ENCODE results near the gene TMEM231. TPM values are rescaled to one million over a fixed set of nuclear protein-coding genes. Genes with fewer than 3 reads are reported as not detected.

The TMEM231 gene
- total RNA-seq, 4 donors from 2014 or later, result 1.2 to 4.2 (median 1.9) TPM

DNA sequence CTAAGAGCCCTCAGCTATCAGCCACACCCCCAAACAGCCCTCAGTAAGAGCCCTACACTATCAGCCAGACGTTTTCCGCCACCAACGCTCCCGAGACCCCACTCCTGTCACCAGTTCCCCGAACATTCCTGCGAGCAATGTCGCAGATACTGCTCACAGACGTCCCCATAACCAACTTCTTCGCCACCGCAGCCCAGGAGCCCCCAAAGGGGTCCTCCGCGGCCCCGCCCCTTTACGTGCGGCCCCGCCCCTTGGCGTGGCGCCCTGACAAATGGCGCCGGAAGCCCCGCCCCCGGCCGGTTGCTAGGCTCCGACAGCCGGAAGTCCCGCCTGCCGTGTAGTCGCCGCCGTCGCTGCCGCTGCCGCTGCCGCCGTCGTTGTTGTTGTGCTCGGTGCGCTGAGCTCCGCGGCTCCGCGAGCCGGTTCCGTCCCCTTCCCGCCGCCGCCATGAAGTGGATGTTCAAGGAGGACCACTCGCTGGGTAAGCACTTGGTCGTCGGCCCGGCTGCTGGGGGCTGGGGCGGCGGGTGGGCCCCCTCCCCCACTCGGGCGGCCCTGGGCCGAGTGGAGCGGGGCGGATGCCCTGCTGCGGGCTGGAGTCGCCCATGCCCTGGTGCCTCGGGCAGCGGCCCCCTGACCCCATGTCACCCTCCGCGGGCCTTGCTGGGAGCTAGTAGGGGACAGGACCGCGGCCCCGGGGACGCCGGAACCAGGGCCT is 10.1 kb upstream of the TMEM231 start, which contains the start of gene GABARAPL2:
Gene GABARAPL2 (plus strand): TSS at position 340 of the 718 bp plus-strand sequence. CDS start 108 bp downstream, at position 448.
- H3K4me3 ChIP-seq, result peak within 1 kb of the TSS; percentile 73 to 87 (median 78)
- H3K36me3 ChIP-seq, result peaks cover 9 to 33% (median 12%) of the 10 kb centered on the region in 3 donors
- H3K9me3 ChIP-seq, result no peaks in the 10 kb centered on the region
- 0% methylated on average over 6 to 23 of the region's 69 CpGs for WGBS, 2 donors
- intact Hi-C loops (cut with DNase I), result no loop called here
- peak within 1 kb of the TSS; percentile 69 to 92 (median 88) for H3K27ac ChIP-seq
- DNase-seq, result peak; percentile 49
- H3K27me3 ChIP-seq, result no peaks in the 10 kb centered on the region
- no peak for TF ChIP-seq CTCF (IDR thresholded peaks at IDR 0.05)
- peak in 2 of 4 donors; percentile 56 to 92 for TF ChIP-seq POLR2A (IDR thresholded peaks at IDR 0.05)
- peaks cover 13 to 52% (median 28%) of the 10 kb centered on the region in 3 donors for H3K4me1 ChIP-seq

GRCh38 chr16:75565640-75566039 is 9.6 kb upstream of the TMEM231 start:
- intact Hi-C loops (cut with DNase I), result no loop called here

DNA sequence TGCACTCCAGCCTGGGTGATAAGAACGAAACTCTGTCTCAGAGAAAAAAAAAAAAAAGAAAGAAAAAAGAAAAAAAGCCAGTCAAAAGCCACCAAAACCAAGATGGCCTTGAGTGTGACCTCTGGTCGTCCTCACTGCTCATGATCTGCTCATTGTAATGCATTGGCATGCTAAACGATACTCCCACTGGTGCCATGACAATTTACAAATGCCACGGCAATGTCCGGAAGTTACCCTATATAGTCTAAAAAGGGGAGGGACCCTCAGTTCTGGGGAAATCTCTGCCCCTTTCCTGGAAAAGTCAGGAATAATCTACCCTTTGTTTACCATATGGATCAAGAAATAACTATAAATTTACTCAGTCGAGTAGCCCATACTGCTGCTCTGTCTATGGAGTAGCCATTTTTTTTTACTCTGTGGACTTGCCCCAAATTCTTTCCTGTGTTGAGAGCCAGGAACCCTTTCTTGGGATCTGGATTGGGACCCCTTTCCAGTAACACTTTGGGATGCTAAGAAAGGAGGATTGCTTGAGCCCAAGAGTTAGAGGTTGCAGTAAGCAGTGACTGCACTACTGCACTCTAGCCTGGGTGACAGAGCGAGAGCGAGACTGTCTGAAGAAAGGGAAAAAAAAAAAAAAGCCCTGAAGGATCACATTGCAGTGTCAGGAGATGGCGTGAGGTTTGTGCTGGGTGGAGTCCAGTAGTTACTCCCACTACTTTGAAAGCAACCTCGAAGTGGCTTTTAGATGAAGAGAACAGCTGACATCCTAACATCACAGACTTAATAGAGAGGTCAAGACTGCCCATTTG is 3.7 kb upstream of the TMEM231 start:
- WGBS, 2 donors, result 54 to 57% methylated on average over 10 of the region's 10 CpGs
- TF ChIP-seq CTCF (IDR thresholded peaks at IDR 0.05), result no peak
- TF ChIP-seq POLR2A (IDR thresholded peaks at IDR 0.05), result no peak
- Histone ChIP-seq H3K4me1 (peaks cover 0 to 18% (median 0%) of the 10 kb centered on the region in 3 donors), H3K27ac (no peak overlapping the region), H3K36me3 (no peaks in the 10 kb centered on the region), H3K9me3 (no peaks in the 10 kb centered on the region), H3K4me3 (no peak overlapping the region), H3K27me3 (no peaks in the 10 kb centered on the region)
- intact Hi-C loops (cut with DNase I), result no loop called here
- no peak for DNase-seq

More at GRCh38 chr16:75565640-75566039, 9.6 kb upstream of the TMEM231 start:
- TF ChIP-seq CTCF (IDR thresholded peaks at IDR 0.05) (no peak), POLR2A (IDR thresholded peaks at IDR 0.05) (no peak)
- peak overlapping the region; percentile 73 to 87 (median 78) for H3K4me3 ChIP-seq
- peak overlapping the region; percentile 69 to 92 (median 88) for H3K27ac ChIP-seq
- H3K9me3 ChIP-seq, result no peaks in the 10 kb centered on the region
- 15% methylated on average over 15 of the region's 15 CpGs for WGBS, 2 donors
- no peaks in the 10 kb centered on the region for H3K27me3 ChIP-seq
- H3K4me1 ChIP-seq, result peaks cover 13 to 50% (median 28%) of the 10 kb centered on the region in 3 donors
- H3K36me3 ChIP-seq, result peaks cover 9 to 28% (median 12%) of the 10 kb centered on the region in 3 donors
- DNase-seq, result no peak

GRCh38 chr16:75558846-75559401 is 2.9 kb upstream of the TMEM231 start:
- 48 to 50% methylated on average over 2 of the region's 2 CpGs for WGBS, 2 donors
- DNase-seq, result no peak
- H3K27ac ChIP-seq, result no peak overlapping the region

More at GRCh38 chr16:75558846-75559401, 2.9 kb upstream of the TMEM231 start:
- TF ChIP-seq POLR2A (IDR thresholded peaks at IDR 0.05), result no peak
- TF ChIP-seq CTCF (IDR thresholded peaks at IDR 0.05), result no peak
- H3K4me3 ChIP-seq, result no peak overlapping the region
- intact Hi-C loops (cut with DNase I), result no loop called here
- H3K9me3 ChIP-seq, result no peaks in the 10 kb centered on the region
- H3K36me3 ChIP-seq, result no peaks in the 10 kb centered on the region
- H3K27me3 ChIP-seq, result no peaks in the 10 kb centered on the region
- peaks cover 0 to 21% (median 0%) of the 10 kb centered on the region in 3 donors for H3K4me1 ChIP-seq
